Esophagus muscularis mucosa (tissue), 4 donors: ENCODE measurements around the gene ZSCAN9.

Source experiments
- EP300 ChIP-seq: sonication (generic); formaldehyde crosslinking; IDR thresholded peaks from one replicate; pipeline ENCODE4 v1.6.1; 2017; ENCODE audit warnings: antibody characterized with exemption
- POLR2A ChIP-seq: fragments of 450-650 bp; IDR thresholded peaks from one replicate; pipeline ENCODE4 v1.6.1; 2017; ENCODE audit warnings: antibody characterized with exemption, moderate library complexity, mild to moderate bottlenecking, low read depth
- TF ChIP-seq, protein P1 (sequence below), 3 experiments: fragments of 200-600 bp in 2 of 3; fragments of 450-650 bp in 1 of 3; sonication (generic) in 2 of 3; IDR thresholded peaks; one replicate each; pipeline ENCODE4 v1.5.1; 2017 to 2019; ENCODE audit warnings: antibody characterized with exemption in 3 of 3, mild to moderate bottlenecking in 2 of 3, moderate library complexity in 1 of 3

DNA sequence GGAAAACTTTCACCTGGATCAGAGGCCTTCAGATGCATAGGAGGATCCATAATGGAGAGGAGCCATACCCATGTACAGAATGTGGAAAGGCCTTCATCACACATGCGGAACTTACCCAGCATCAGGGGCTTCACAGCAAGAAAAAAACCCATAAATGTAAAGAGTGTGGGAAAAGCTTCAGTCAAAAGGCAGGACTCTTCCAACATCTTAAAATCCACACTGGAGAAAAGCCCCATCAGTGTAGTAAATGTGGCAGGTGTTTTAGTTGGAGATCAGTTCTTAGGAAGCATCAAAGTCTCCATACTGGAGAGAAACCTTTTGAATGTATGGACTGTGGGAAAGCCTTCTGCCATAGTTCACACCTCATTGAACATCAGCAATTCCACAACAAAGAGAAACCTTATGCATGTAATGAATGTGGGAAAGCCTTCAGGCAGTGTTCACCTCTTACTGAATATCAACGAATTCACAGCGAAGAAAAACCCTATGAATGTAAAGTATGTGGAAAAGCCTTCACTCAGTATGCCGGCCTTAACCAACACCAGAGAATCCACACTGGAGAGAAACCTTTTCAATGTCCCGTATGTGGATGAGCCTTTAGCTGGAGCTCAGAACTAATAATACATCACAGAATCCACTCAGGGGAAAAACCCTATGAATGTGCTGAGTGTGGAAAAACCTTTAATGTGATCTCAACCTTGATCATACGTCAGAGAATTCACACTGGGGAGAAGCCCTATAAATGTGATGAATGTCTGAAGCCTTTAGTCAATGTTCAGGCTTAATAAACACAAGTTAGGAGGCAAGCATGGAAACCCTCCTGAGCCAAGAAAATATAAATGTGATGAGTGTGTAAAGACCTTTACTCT, 36.7 kb upstream of the ZSCAN9 start:
- TF ChIP-seq POLR2A (no peak), EP300 (no peak)
- TF ChIP-seq, protein P1, sequence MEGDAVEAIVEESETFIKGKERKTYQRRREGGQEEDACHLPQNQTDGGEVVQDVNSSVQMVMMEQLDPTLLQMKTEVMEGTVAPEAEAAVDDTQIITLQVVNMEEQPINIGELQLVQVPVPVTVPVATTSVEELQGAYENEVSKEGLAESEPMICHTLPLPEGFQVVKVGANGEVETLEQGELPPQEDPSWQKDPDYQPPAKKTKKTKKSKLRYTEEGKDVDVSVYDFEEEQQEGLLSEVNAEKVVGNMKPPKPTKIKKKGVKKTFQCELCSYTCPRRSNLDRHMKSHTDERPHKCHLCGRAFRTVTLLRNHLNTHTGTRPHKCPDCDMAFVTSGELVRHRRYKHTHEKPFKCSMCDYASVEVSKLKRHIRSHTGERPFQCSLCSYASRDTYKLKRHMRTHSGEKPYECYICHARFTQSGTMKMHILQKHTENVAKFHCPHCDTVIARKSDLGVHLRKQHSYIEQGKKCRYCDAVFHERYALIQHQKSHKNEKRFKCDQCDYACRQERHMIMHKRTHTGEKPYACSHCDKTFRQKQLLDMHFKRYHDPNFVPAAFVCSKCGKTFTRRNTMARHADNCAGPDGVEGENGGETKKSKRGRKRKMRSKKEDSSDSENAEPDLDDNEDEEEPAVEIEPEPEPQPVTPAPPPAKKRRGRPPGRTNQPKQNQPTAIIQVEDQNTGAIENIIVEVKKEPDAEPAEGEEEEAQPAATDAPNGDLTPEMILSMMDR (IDR thresholded peaks at IDR 0.05) = no peak
